ENCODE results near the gene NCOA3.

DNA sequence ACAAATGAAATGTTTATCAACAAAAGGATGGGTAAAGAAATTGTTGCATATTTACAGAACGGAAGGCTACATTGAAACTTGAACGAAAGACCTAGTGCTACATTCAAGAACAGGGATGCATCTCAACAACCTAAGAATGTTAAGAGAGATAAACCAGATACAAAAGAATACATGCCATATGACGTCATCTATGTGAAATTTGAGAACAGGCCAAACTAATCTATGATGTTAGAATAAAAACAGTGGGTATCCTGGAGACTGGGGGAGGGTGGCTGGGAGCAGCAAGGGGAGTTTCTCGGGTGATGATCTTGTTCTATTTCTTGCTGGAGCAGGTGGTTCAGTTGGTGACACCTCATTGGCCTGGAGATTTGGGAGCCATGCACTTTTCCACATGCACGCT, 202.1 kb downstream of the NCOA3 start:
- TF ChIP-seq POLR2AphosphoS5 (IDR thresholded peaks at IDR 0.05; ENCODE audit: low read depth, low read length) = no peak
- TF ChIP-seq POLR2A (IDR thresholded peaks at IDR 0.05; ENCODE audit: low read depth, low read length) = no peak
